GM12892 (cell line): ENCODE data around the gene FAM111B.
"Not testable (repeated sequence)": the region's sequence is repeated elsewhere in the genome, so short reads cannot be mapped to it uniquely, and the experiment has no call there.

Experiments used
- POLR2A ChIP-seq: IDR thresholded peaks from 2 replicates; pipeline ENCODE4 v1.6.1; 2011; ENCODE audit warnings: low read depth, low read length, control low read depth
- POLR2AphosphoS5 ChIP-seq: IDR thresholded peaks from 2 replicates; pipeline ENCODE4 v1.6.1; 2011; ENCODE audit warnings: low read depth, low read length, control low read depth
- TAF1 ChIP-seq: IDR thresholded peaks from 2 replicates; pipeline ENCODE4 v1.6.1; 2011; ENCODE audit warnings: low read depth, mild to moderate bottlenecking, control low read depth, low read length, borderline replicate concordance

GRCh38 chr11:59093576-59093975 lies 13.5 kb upstream of the FAM111B start:
- TF ChIP-seq POLR2AphosphoS5, POLR2A, TAF1: not testable (repeated sequence)
